ENCODE data around the gene KRTAP22-1.

Gene KRTAP22-1

GRCh38 chr21:30582870-30583269, 18.0 kb upstream of the KRTAP22-1 start:
- H3K27me3 ChIP-seq (ENCODE audit: insufficient read depth, low read length) = no peaks in the 10 kb centered on the region
- no peaks in the 10 kb centered on the region for H3K79me2 ChIP-seq (ENCODE audit: control insufficient read depth, insufficient read depth, low read length, unreplicated experiment)
- no peak overlapping the region for H3K4me3 ChIP-seq (ENCODE audit: low read depth, low read length)
- H3K4me1 ChIP-seq (ENCODE audit: control insufficient read depth, insufficient read depth, low read length, unreplicated experiment) = no peaks in the 10 kb centered on the region
- no peaks in the 10 kb centered on the region for H3K36me3 ChIP-seq (ENCODE audit: insufficient read depth, low read length)
- H3K27ac ChIP-seq (ENCODE audit: low read depth, low read length) = no peak overlapping the region
- no peak overlapping the region for H2AFZ ChIP-seq (ENCODE audit: low read length, unreplicated experiment)

GRCh38 chr21:30590297-30590696, 10.6 kb upstream of the KRTAP22-1 start, which contains the start of gene KRTAP22-2:
Gene KRTAP22-2, minus strand, starts transcription at chr21:30590397.
- Histone ChIP-seq H3K27ac (ENCODE audit: low read depth, low read length) (no peak within 1 kb of the TSS), H2AFZ (ENCODE audit: low read length, unreplicated experiment) (no peak within 1 kb of the TSS), H3K27me3 (ENCODE audit: insufficient read depth, low read length) (no peaks in the 10 kb centered on the region), H3K4me1 (ENCODE audit: control insufficient read depth, insufficient read depth, low read length, unreplicated experiment) (no peaks in the 10 kb centered on the region), H3K79me2 (ENCODE audit: control insufficient read depth, insufficient read depth, low read length, unreplicated experiment) (no peaks in the 10 kb centered on the region), H3K4me3 (ENCODE audit: low read depth, low read length) (no peak within 1 kb of the TSS), H3K36me3 (ENCODE audit: insufficient read depth, low read length) (no peaks in the 10 kb centered on the region)

- Histone ChIP-seq H3K79me2 (ENCODE audit: control insufficient read depth, insufficient read depth, low read length, unreplicated experiment) (no peaks in the 10 kb centered on the region), H3K36me3 (ENCODE audit: insufficient read depth, low read length) (no peaks in the 10 kb centered on the region), H3K4me3 (ENCODE audit: low read depth, low read length) (no peak within 1 kb of the TSS), H2AFZ (ENCODE audit: low read length, unreplicated experiment) (no peak within 1 kb of the TSS), H3K27me3 (ENCODE audit: insufficient read depth, low read length) (no peaks in the 10 kb centered on the region), H3K4me1 (ENCODE audit: control insufficient read depth, insufficient read depth, low read length, unreplicated experiment) (no peaks in the 10 kb centered on the region), H3K27ac (ENCODE audit: low read depth, low read length) (no peak within 1 kb of the TSS)
Measured at GRCh38 chr21:30592140-30592539, 8.7 kb upstream of the KRTAP22-1 start, which contains the start of gene KRTAP6-3. Gene KRTAP6-3, plus strand, starts transcription at chr21:30592440. Its CDS starts 6 bp downstream, at chr21:30592446.

GRCh38 chr21:30598802-30599201, 2.1 kb upstream of the KRTAP22-1 start, which contains the start of gene KRTAP6-2:
Gene KRTAP6-2, minus strand, starts transcription at chr21:30598902. Its CDS starts 28 bp downstream, at chr21:30598874.
- H3K27me3 ChIP-seq (ENCODE audit: insufficient read depth, low read length) = no peaks in the 10 kb centered on the region
- H3K4me1 ChIP-seq (ENCODE audit: control insufficient read depth, insufficient read depth, low read length, unreplicated experiment) = no peaks in the 10 kb centered on the region
- H3K4me3 ChIP-seq (ENCODE audit: low read depth, low read length) = no peak within 1 kb of the TSS
- H2AFZ ChIP-seq (ENCODE audit: low read length, unreplicated experiment) = no peak within 1 kb of the TSS
- no peaks in the 10 kb centered on the region for H3K36me3 ChIP-seq (ENCODE audit: insufficient read depth, low read length)
- no peaks in the 10 kb centered on the region for H3K79me2 ChIP-seq (ENCODE audit: control insufficient read depth, insufficient read depth, low read length, unreplicated experiment)
- H3K27ac ChIP-seq (ENCODE audit: low read depth, low read length) = no peak within 1 kb of the TSS

GRCh38 chr21:30605968-30606367, 5.1 kb downstream of the KRTAP22-1 start:
- no peak overlapping the region for H2AFZ ChIP-seq (ENCODE audit: low read length, unreplicated experiment)
- H3K27ac ChIP-seq (ENCODE audit: low read depth, low read length) = no peak overlapping the region
- H3K27me3 ChIP-seq (ENCODE audit: insufficient read depth, low read length) = no peaks in the 10 kb centered on the region
- H3K4me3 ChIP-seq (ENCODE audit: low read depth, low read length) = no peak overlapping the region
- no peaks in the 10 kb centered on the region for H3K79me2 ChIP-seq (ENCODE audit: control insufficient read depth, insufficient read depth, low read length, unreplicated experiment)
- H3K4me1 ChIP-seq (ENCODE audit: control insufficient read depth, insufficient read depth, low read length, unreplicated experiment) = no peaks in the 10 kb centered on the region
- H3K36me3 ChIP-seq (ENCODE audit: insufficient read depth, low read length) = no peaks in the 10 kb centered on the region

- H3K4me3 ChIP-seq (ENCODE audit: low read depth, low read length) = no peak overlapping the region
- no peak overlapping the region for H3K27ac ChIP-seq (ENCODE audit: low read depth, low read length)
- H3K4me1 ChIP-seq (ENCODE audit: control insufficient read depth, insufficient read depth, low read length, unreplicated experiment) = no peaks in the 10 kb centered on the region
- no peak overlapping the region for H2AFZ ChIP-seq (ENCODE audit: low read length, unreplicated experiment)
- no peaks in the 10 kb centered on the region for H3K36me3 ChIP-seq (ENCODE audit: insufficient read depth, low read length)
- H3K79me2 ChIP-seq (ENCODE audit: control insufficient read depth, insufficient read depth, low read length, unreplicated experiment) = no peaks in the 10 kb centered on the region
- no peaks in the 10 kb centered on the region for H3K27me3 ChIP-seq (ENCODE audit: insufficient read depth, low read length)
Measured at GRCh38 chr21:30612132-30612531, 11.2 kb downstream of the KRTAP22-1 start.

- Histone ChIP-seq H3K27ac (ENCODE audit: low read depth, low read length) (no peak within 1 kb of the TSS), H3K4me3 (ENCODE audit: low read depth, low read length) (no peak within 1 kb of the TSS), H3K4me1 (ENCODE audit: control insufficient read depth, insufficient read depth, low read length, unreplicated experiment) (no peaks in the 10 kb centered on the region), H3K36me3 (ENCODE audit: insufficient read depth, low read length) (no peaks in the 10 kb centered on the region), H2AFZ (ENCODE audit: low read length, unreplicated experiment) (no peak within 1 kb of the TSS), H3K79me2 (ENCODE audit: control insufficient read depth, insufficient read depth, low read length, unreplicated experiment) (no peaks in the 10 kb centered on the region), H3K27me3 (ENCODE audit: insufficient read depth, low read length) (no peaks in the 10 kb centered on the region)
Measured at GRCh38 chr21:30613836-30614235, 12.9 kb downstream of the KRTAP22-1 start, which contains the start of gene KRTAP6-1. Gene KRTAP6-1, minus strand, starts transcription at chr21:30613930. Its CDS starts 26 bp downstream, at chr21:30613904.

GRCh38 chr21:30615199-30615598, 14.3 kb downstream of the KRTAP22-1 start:
- no peaks in the 10 kb centered on the region for H3K27me3 ChIP-seq (ENCODE audit: insufficient read depth, low read length)
- no peaks in the 10 kb centered on the region for H3K79me2 ChIP-seq (ENCODE audit: control insufficient read depth, insufficient read depth, low read length, unreplicated experiment)
- no peak overlapping the region for H3K27ac ChIP-seq (ENCODE audit: low read depth, low read length)
- H3K4me1 ChIP-seq (ENCODE audit: control insufficient read depth, insufficient read depth, low read length, unreplicated experiment) = no peaks in the 10 kb centered on the region
- H3K36me3 ChIP-seq (ENCODE audit: insufficient read depth, low read length) = no peaks in the 10 kb centered on the region
- H2AFZ ChIP-seq (ENCODE audit: low read length, unreplicated experiment) = no peak overlapping the region
- H3K4me3 ChIP-seq (ENCODE audit: low read depth, low read length) = no peak overlapping the region

- H3K4me1 ChIP-seq (ENCODE audit: control insufficient read depth, insufficient read depth, low read length, unreplicated experiment) = no peaks in the 10 kb centered on the region
- H3K36me3 ChIP-seq (ENCODE audit: insufficient read depth, low read length) = no peaks in the 10 kb centered on the region
- H2AFZ ChIP-seq (ENCODE audit: low read length, unreplicated experiment) = no peak within 1 kb of the TSS
- H3K4me3 ChIP-seq (ENCODE audit: low read depth, low read length) = no peak within 1 kb of the TSS
- H3K27ac ChIP-seq (ENCODE audit: low read depth, low read length) = no peak within 1 kb of the TSS
- H3K79me2 ChIP-seq (ENCODE audit: control insufficient read depth, insufficient read depth, low read length, unreplicated experiment) = no peaks in the 10 kb centered on the region
- no peaks in the 10 kb centered on the region for H3K27me3 ChIP-seq (ENCODE audit: insufficient read depth, low read length)
Measured at GRCh38 chr21:30616125-30616524, 15.2 kb downstream of the KRTAP22-1 start, which contains the start of gene KRTAP20-1. Gene KRTAP20-1, plus strand, starts transcription at chr21:30616425. Its CDS starts 30 bp downstream, at chr21:30616455.

GRCh38 chr21:30620080-30620479, 19.2 kb downstream of the KRTAP22-1 start:
- no peak overlapping the region for H3K27ac ChIP-seq (ENCODE audit: low read depth, low read length)
- no peak overlapping the region for H2AFZ ChIP-seq (ENCODE audit: low read length, unreplicated experiment)
- no peaks in the 10 kb centered on the region for H3K36me3 ChIP-seq (ENCODE audit: insufficient read depth, low read length)
- H3K4me1 ChIP-seq (ENCODE audit: control insufficient read depth, insufficient read depth, low read length, unreplicated experiment) = no peaks in the 10 kb centered on the region
- no peak overlapping the region for H3K4me3 ChIP-seq (ENCODE audit: low read depth, low read length)
- H3K79me2 ChIP-seq (ENCODE audit: control insufficient read depth, insufficient read depth, low read length, unreplicated experiment) = no peaks in the 10 kb centered on the region
- no peaks in the 10 kb centered on the region for H3K27me3 ChIP-seq (ENCODE audit: insufficient read depth, low read length)

- no peaks in the 10 kb centered on the region for H3K4me1 ChIP-seq (ENCODE audit: control insufficient read depth, insufficient read depth, low read length, unreplicated experiment)
- H3K79me2 ChIP-seq (ENCODE audit: control insufficient read depth, insufficient read depth, low read length, unreplicated experiment) = no peaks in the 10 kb centered on the region
- H3K36me3 ChIP-seq (ENCODE audit: insufficient read depth, low read length) = no peaks in the 10 kb centered on the region
- no peaks in the 10 kb centered on the region for H3K27me3 ChIP-seq (ENCODE audit: insufficient read depth, low read length)
- H2AFZ ChIP-seq (ENCODE audit: low read length, unreplicated experiment) = no peak within 1 kb of the TSS
- no peak within 1 kb of the TSS for H3K4me3 ChIP-seq (ENCODE audit: low read depth, low read length)
- H3K27ac ChIP-seq (ENCODE audit: low read depth, low read length) = no peak within 1 kb of the TSS
Measured at GRCh38 chr21:30620522-30620921, 19.6 kb downstream of the KRTAP22-1 start, which contains the start of gene KRTAP20-4. Gene KRTAP20-4, plus strand, starts transcription at chr21:30620627.
